ENCODE measurements around the gene EFCAB11. TPM values are rescaled to one million over a fixed set of nuclear protein-coding genes. Genes with fewer than 3 reads are reported as not detected.

Gene EFCAB11
- total RNA-seq, 2 donors from 2014 or later: 8.2 to 9.6 TPM

DNA sequence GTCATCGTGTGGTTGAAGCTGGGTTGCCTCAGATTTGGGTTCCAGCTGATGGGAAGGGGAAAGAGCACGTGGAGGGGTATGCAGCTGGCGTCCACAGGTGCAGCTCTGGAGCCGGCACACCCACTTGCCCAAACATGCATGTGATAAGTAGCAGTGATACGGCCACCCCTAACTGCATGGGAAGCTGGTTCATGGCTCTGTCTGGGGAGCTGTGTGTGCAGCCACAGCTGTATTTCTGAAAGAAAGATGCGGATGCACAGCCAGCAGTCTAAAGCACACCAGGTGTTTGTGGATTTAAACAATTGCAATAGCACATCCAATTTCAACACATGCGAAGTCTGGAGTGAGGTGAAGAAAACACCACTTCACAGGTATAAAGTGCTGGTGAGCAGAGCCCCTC is 181.4 kb downstream of the EFCAB11 start:
- intact Hi-C loops (cut with DNase I): no loop called here
- DNase-seq (ENCODE audit: low spot score): no peak
- WGBS: 69% methylated on average over 7 of the region's 7 CpGs
- no peaks in the 10 kb centered on the region for H3K9me3 ChIP-seq
- no peaks in the 10 kb centered on the region for H3K27me3 ChIP-seq (replicated peaks; ENCODE audit: insufficient read depth)
- no peaks in the 10 kb centered on the region for H3K4me1 ChIP-seq (replicated peaks)
- no peak overlapping the region for H3K27ac ChIP-seq
- TF ChIP-seq POLR2AphosphoS5 (IDR thresholded peaks at IDR 0.05) (no peak), POLR2A (IDR thresholded peaks at IDR 0.05) (no peak)
- TF ChIP-seq, protein P1, sequence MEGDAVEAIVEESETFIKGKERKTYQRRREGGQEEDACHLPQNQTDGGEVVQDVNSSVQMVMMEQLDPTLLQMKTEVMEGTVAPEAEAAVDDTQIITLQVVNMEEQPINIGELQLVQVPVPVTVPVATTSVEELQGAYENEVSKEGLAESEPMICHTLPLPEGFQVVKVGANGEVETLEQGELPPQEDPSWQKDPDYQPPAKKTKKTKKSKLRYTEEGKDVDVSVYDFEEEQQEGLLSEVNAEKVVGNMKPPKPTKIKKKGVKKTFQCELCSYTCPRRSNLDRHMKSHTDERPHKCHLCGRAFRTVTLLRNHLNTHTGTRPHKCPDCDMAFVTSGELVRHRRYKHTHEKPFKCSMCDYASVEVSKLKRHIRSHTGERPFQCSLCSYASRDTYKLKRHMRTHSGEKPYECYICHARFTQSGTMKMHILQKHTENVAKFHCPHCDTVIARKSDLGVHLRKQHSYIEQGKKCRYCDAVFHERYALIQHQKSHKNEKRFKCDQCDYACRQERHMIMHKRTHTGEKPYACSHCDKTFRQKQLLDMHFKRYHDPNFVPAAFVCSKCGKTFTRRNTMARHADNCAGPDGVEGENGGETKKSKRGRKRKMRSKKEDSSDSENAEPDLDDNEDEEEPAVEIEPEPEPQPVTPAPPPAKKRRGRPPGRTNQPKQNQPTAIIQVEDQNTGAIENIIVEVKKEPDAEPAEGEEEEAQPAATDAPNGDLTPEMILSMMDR (IDR thresholded peaks at IDR 0.05): no peak
- H3K36me3 ChIP-seq: no peaks in the 10 kb centered on the region
- H3K4me3 ChIP-seq: no peak overlapping the region

DNA sequence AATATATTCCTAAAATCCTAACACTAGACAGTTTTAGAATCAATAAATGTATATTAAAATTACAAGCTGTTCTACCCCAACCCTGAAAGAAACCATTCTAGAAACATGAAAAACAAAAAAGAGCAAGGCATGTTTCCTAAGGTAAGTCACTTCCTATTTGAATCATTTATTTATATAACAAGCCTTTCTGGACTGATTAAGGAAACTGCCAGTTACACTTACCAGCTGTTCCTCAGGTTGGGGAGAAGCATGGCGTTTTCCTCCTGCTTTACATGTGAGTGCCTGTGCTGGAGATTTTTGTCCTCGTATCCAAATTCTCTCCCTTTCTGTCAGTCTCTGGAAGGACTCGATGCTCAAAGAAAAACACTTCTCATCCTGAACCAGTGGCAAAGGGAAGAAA is 183.3 kb downstream of the EFCAB11 start:
- no peak for DNase-seq (ENCODE audit: low spot score)
- intact Hi-C loops (cut with DNase I): no loop called here
- H3K4me1 ChIP-seq (replicated peaks): no peaks in the 10 kb centered on the region
- no peaks in the 10 kb centered on the region for H3K36me3 ChIP-seq
- no peaks in the 10 kb centered on the region for H3K9me3 ChIP-seq
- TF ChIP-seq POLR2A (IDR thresholded peaks at IDR 0.05): no peak
- no peak for TF ChIP-seq POLR2AphosphoS5 (IDR thresholded peaks at IDR 0.05)
- TF ChIP-seq, protein P1 (IDR thresholded peaks at IDR 0.05): no peak
- H3K27me3 ChIP-seq (replicated peaks; ENCODE audit: insufficient read depth): no peaks in the 10 kb centered on the region
- WGBS: 30% methylated on average over 3 of the region's 3 CpGs
- no peak overlapping the region for H3K27ac ChIP-seq
- no peak overlapping the region for H3K4me3 ChIP-seq

DNA sequence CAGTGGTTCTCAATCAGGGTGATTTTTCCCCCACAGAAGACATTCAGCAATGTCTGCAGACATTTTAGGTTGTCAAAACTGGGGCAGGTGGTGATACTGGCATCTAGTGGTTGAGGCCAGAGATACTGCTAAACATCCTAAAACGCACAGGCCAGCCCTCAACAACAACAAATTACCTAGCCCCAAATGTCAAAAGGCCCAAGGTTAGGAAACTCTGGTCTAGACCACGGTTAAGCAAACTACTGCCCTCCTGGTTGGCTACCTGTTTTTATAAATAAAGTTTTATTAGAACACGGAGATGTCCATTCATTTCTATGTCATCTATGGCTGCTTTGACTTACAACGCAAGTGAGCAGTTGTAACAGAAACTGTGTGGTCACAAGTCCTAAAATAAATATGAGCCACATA is 186.7 kb downstream of the EFCAB11 start:
- H3K36me3 ChIP-seq: no peaks in the 10 kb centered on the region
- TF ChIP-seq POLR2A (IDR thresholded peaks at IDR 0.05): no peak
- TF ChIP-seq POLR2AphosphoS5 (IDR thresholded peaks at IDR 0.05): no peak
- TF ChIP-seq, protein P1 (IDR thresholded peaks at IDR 0.05): peak in 2 of 4 experiments; percentile 38 to 42
- intact Hi-C loops (cut with DNase I): no loop called here
- DNase-seq (ENCODE audit: low spot score): no peak
- H3K4me3 ChIP-seq: no peak overlapping the region
- no peaks in the 10 kb centered on the region for H3K27me3 ChIP-seq (replicated peaks; ENCODE audit: insufficient read depth)
- H3K27ac ChIP-seq: no peak overlapping the region
- no peaks in the 10 kb centered on the region for H3K9me3 ChIP-seq
- 54% methylated on average over 4 of the region's 4 CpGs for WGBS
- no peaks in the 10 kb centered on the region for H3K4me1 ChIP-seq (replicated peaks)

DNA sequence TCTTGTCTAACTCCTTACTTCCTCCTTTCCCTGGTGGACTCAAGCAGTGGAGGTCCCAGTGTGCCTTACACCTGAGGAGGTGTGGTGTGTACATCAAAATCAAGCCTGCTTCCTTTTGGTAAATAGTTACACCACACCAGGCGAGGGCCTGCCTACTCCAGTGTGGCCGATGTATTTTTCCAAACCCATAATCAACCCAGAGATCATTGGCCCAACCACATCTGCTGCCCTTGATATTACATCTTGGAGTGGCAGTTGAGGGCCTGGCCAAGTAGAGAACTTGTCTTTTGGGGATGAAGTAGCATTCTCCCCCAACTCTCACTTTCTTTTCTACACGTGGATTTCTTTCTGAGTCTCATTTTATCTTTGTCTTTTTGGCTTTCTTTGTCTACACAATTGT is 187.4 kb downstream of the EFCAB11 start:
- Histone ChIP-seq H3K27me3 (replicated peaks; ENCODE audit: insufficient read depth) (no peaks in the 10 kb centered on the region), H3K4me1 (replicated peaks) (no peaks in the 10 kb centered on the region), H3K9me3 (no peaks in the 10 kb centered on the region), H3K27ac (no peak overlapping the region), H3K4me3 (no peak overlapping the region), H3K36me3 (no peaks in the 10 kb centered on the region)
- TF ChIP-seq, protein P1 (IDR thresholded peaks at IDR 0.05): no peak
- TF ChIP-seq POLR2A (IDR thresholded peaks at IDR 0.05) (no peak), POLR2AphosphoS5 (IDR thresholded peaks at IDR 0.05) (no peak)
- WGBS: 83% methylated on average over 3 of the region's 3 CpGs
- DNase-seq (ENCODE audit: low spot score): no peak
- intact Hi-C loops (cut with DNase I): no loop called here

DNA sequence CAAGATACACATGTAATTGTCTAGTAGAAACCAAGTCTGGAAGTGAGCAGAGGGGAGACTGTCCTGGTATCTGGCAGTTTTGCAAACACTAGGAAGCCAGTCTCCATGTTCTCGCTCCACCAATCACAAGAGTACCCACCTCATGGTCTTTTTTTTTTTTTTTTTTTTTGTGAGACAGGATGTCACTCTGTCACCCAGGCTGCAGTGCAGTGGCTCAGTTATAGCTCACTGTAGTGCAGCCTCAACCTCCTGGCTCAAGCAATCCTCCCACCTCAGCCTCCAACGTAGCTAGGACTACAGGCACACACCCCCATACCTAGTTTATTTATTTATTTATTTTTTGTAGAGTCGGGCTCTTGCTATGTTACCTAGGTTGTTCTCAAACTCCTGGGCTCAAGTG is 189.2 kb downstream of the EFCAB11 start:
- no peak for DNase-seq (ENCODE audit: low spot score)
- no peaks in the 10 kb centered on the region for H3K27me3 ChIP-seq (replicated peaks; ENCODE audit: insufficient read depth)
- no peaks in the 10 kb centered on the region for H3K9me3 ChIP-seq
- 95% methylated on average over 3 of the region's 3 CpGs for WGBS
- no peaks in the 10 kb centered on the region for H3K36me3 ChIP-seq
- TF ChIP-seq POLR2A (IDR thresholded peaks at IDR 0.05): no peak
- TF ChIP-seq, protein P1 (IDR thresholded peaks at IDR 0.05): no peak
- no peak for TF ChIP-seq POLR2AphosphoS5 (IDR thresholded peaks at IDR 0.05)
- H3K27ac ChIP-seq: no peak overlapping the region
- H3K4me1 ChIP-seq (replicated peaks): no peaks in the 10 kb centered on the region
- H3K4me3 ChIP-seq: no peak overlapping the region
- intact Hi-C loops (cut with DNase I): no loop called here
